Measurements from ENCODE around the gene SEPTIN12.

- TF ChIP-seq CTCF (IDR thresholded peaks at IDR 0.05) (no peak), POLR2A (IDR thresholded peaks at IDR 0.05) (no peak)
Observed at GRCh38 chr16:4811773-4812172, 23.6 kb upstream of the SEPTIN12 start.
